ENCODE results near the gene CFAP46. TPM values are rescaled to one million over a fixed set of nuclear protein-coding genes. Genes with fewer than 3 reads are reported as not detected.

Gene CFAP46
- total and polyA plus RNA-seq, 2 donors (not counting 1 experiment from before 2014, with no cell fraction given) = 0.07 TPM; not detected in 1

DNA sequence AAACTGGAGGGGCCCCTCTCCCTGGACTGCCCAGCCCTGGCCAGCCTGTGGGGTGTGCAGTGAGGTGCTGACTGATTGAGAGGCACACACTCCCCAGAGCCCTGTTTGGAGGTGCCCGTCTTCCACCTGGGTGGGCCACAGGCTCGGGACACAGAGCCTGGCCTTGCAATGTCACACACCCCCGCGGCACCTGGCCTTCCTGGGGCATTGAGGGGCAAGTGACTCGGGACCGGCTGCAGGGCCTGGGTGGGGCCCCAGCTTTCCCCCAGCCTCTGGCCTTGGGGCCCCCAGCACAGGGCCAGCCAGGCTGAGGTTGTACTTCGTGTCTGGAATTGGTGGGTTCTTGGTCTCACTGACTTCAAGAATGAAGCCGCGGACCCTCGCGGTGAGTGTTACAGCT is 142.5 kb downstream of the CFAP46 start:
- ChIA-PET POLR2A (no interaction called here), CTCF (no interaction called here)
- no peak overlapping the region for H3K4me3 Mint-ChIP-seq
- 91% methylated on average over 6 of the region's 11 CpGs for WGBS (ENCODE audit: insufficient coverage)
- no peak overlapping the region for H2AFZ ChIP-seq (ENCODE audit: insufficient read depth, low read depth, low read length, poor library complexity, severe bottlenecking)
- H3K4me2 ChIP-seq (replicated peaks; ENCODE audit: low read depth, low read length, poor library complexity, severe bottlenecking) = no peak overlapping the region
- peaks cover 0 to 9% (median 3%) of the 10 kb centered on the region in 3 donors for H3K9me3 ChIP-seq (ENCODE audit: control extremely low read depth in 1 of 3, control insufficient read depth in 2 of 3, insufficient read depth in 1 of 3, low read length in 2 of 3)
- no peaks in the 10 kb centered on the region for H3K79me2 ChIP-seq (ENCODE audit: control insufficient read depth, insufficient read depth, low read length)
- intact Hi-C loops (cut with micrococcal nuclease) = no loop called here
- no peaks in the 10 kb centered on the region for H4K20me1 ChIP-seq (ENCODE audit: control insufficient read depth, insufficient read depth, low read length, poor library complexity, severe bottlenecking)
- H3K27me3 Mint-ChIP-seq = peaks cover 6% of the 10 kb centered on the region
- H3K4me3 ChIP-seq (ENCODE audit: control extremely low read depth in 1 of 5, extremely low read depth in 1 of 5, insufficient read depth in 1 of 5, low read depth in 2 of 5, low read length in 4 of 5) = no peak overlapping the region
- no peaks in the 10 kb centered on the region for H3K27me3 ChIP-seq (replicated peaks in 1 of 4; ENCODE audit: control extremely low read depth in 1 of 4, control insufficient read depth in 3 of 4, insufficient read depth in 4 of 4, low read length in 3 of 4)
- no peak overlapping the region for H3K9ac ChIP-seq (ENCODE audit: low read length)
- DNase-seq = no peak
- TF ChIP-seq EZH2 (IDR thresholded peaks at IDR 0.05; ENCODE audit: borderline replicate concordance, insufficient read depth, low read depth, low read length, poor library complexity, severe bottlenecking) = no peak
- TF ChIP-seq, protein P1, sequence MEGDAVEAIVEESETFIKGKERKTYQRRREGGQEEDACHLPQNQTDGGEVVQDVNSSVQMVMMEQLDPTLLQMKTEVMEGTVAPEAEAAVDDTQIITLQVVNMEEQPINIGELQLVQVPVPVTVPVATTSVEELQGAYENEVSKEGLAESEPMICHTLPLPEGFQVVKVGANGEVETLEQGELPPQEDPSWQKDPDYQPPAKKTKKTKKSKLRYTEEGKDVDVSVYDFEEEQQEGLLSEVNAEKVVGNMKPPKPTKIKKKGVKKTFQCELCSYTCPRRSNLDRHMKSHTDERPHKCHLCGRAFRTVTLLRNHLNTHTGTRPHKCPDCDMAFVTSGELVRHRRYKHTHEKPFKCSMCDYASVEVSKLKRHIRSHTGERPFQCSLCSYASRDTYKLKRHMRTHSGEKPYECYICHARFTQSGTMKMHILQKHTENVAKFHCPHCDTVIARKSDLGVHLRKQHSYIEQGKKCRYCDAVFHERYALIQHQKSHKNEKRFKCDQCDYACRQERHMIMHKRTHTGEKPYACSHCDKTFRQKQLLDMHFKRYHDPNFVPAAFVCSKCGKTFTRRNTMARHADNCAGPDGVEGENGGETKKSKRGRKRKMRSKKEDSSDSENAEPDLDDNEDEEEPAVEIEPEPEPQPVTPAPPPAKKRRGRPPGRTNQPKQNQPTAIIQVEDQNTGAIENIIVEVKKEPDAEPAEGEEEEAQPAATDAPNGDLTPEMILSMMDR (IDR thresholded peaks at IDR 0.05) = no peak
- H3K4me1 ChIP-seq (ENCODE audit: control insufficient read depth in 2 of 2, insufficient read depth in 2 of 2, low read length in 2 of 2) = no peaks in the 10 kb centered on the region
- no peak overlapping the region for H3K27ac ChIP-seq (ENCODE audit: low read length in 2 of 2)
- no peaks in the 10 kb centered on the region for H3K9me3 Mint-ChIP-seq (ENCODE audit: insufficient read depth)
- H3K27ac Mint-ChIP-seq = no peak overlapping the region
- ATAC-seq (ENCODE audit: low read depth) = no peak
- no peaks in the 10 kb centered on the region for H3K4me1 Mint-ChIP-seq
- no peaks in the 10 kb centered on the region for H3K36me3 ChIP-seq (replicated peaks in 1 of 2; ENCODE audit: control extremely low read depth in 1 of 2, control insufficient read depth in 1 of 2, extremely low read depth in 1 of 2, insufficient read depth in 2 of 2, low read length in 1 of 2)

DNA sequence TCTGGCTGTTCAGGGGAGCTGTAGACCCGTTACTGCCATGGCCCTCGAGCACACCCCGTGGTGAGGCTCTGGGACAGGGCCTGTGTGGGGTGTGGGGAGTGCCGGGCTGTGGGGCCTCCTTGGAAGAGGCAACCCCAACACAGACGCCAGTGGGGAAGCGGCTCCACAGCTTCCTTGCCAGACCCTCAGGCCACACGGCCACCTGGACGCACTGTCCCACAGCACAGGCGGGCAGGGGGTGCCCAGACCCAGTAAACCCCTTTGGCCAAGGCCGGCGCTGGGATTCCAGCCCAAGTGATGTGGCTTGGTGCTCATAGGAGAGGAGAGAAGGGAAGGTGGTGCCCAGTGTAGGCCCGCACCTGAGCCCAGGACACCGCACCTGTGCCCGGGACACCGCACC is 143.5 kb downstream of the CFAP46 start:
- Histone ChIP-seq H2AFZ (ENCODE audit: insufficient read depth, low read depth, low read length, poor library complexity, severe bottlenecking) (no peak overlapping the region), H3K27me3 (replicated peaks in 1 of 4; ENCODE audit: control extremely low read depth in 1 of 4, control insufficient read depth in 3 of 4, insufficient read depth in 4 of 4, low read length in 3 of 4) (no peaks in the 10 kb centered on the region), H4K20me1 (ENCODE audit: control insufficient read depth, insufficient read depth, low read length, poor library complexity, severe bottlenecking) (no peaks in the 10 kb centered on the region), H3K79me2 (ENCODE audit: control insufficient read depth, insufficient read depth, low read length) (no peaks in the 10 kb centered on the region), H3K9me3 (ENCODE audit: control extremely low read depth in 1 of 3, control insufficient read depth in 2 of 3, insufficient read depth in 1 of 3, low read length in 2 of 3) (peaks cover 0 to 9% (median 3%) of the 10 kb centered on the region in 3 donors), H3K36me3 (replicated peaks in 1 of 2; ENCODE audit: control extremely low read depth in 1 of 2, control insufficient read depth in 1 of 2, extremely low read depth in 1 of 2, insufficient read depth in 2 of 2, low read length in 1 of 2) (no peaks in the 10 kb centered on the region), H3K9ac (ENCODE audit: low read length) (no peak overlapping the region), H3K27ac (ENCODE audit: low read length in 2 of 2) (no peak overlapping the region), H3K4me3 (ENCODE audit: control extremely low read depth in 1 of 5, extremely low read depth in 1 of 5, insufficient read depth in 1 of 5, low read depth in 2 of 5, low read length in 4 of 5) (no peak overlapping the region), H3K4me2 (replicated peaks; ENCODE audit: low read depth, low read length, poor library complexity, severe bottlenecking) (no peak overlapping the region), H3K4me1 (ENCODE audit: control insufficient read depth in 2 of 2, insufficient read depth in 2 of 2, low read length in 2 of 2) (no peaks in the 10 kb centered on the region)
- TF ChIP-seq, protein P1 (IDR thresholded peaks at IDR 0.05) = no peak
- TF ChIP-seq EZH2 (IDR thresholded peaks at IDR 0.05; ENCODE audit: borderline replicate concordance, insufficient read depth, low read depth, low read length, poor library complexity, severe bottlenecking) = no peak
- H3K4me3 Mint-ChIP-seq = no peak overlapping the region
- no peaks in the 10 kb centered on the region for H3K9me3 Mint-ChIP-seq (ENCODE audit: insufficient read depth)
- CTCF ChIA-PET = no interaction called here
- intact Hi-C loops (cut with micrococcal nuclease) = no loop called here
- ATAC-seq (ENCODE audit: low read depth) = no peak
- 92% methylated on average over 2 of the region's 15 CpGs for WGBS (ENCODE audit: insufficient coverage)
- peaks cover 3% of the 10 kb centered on the region for H3K27me3 Mint-ChIP-seq
- POLR2A ChIA-PET = no interaction called here
- no peaks in the 10 kb centered on the region for H3K4me1 Mint-ChIP-seq
- DNase-seq = no peak
- no peak overlapping the region for H3K27ac Mint-ChIP-seq
